Measurements from ENCODE around the gene TMSB10. TPM values are rescaled to one million over a fixed set of nuclear protein-coding genes. Genes with fewer than 3 reads are reported as not detected.

The TMSB10 gene
- total RNA-seq (1,000 to 10,000 TPM; 1,218 to 1,245 TPM), polyA plus RNA-seq (1,000 to 10,000 TPM; 5,559 to 6,561 TPM)

DNA sequence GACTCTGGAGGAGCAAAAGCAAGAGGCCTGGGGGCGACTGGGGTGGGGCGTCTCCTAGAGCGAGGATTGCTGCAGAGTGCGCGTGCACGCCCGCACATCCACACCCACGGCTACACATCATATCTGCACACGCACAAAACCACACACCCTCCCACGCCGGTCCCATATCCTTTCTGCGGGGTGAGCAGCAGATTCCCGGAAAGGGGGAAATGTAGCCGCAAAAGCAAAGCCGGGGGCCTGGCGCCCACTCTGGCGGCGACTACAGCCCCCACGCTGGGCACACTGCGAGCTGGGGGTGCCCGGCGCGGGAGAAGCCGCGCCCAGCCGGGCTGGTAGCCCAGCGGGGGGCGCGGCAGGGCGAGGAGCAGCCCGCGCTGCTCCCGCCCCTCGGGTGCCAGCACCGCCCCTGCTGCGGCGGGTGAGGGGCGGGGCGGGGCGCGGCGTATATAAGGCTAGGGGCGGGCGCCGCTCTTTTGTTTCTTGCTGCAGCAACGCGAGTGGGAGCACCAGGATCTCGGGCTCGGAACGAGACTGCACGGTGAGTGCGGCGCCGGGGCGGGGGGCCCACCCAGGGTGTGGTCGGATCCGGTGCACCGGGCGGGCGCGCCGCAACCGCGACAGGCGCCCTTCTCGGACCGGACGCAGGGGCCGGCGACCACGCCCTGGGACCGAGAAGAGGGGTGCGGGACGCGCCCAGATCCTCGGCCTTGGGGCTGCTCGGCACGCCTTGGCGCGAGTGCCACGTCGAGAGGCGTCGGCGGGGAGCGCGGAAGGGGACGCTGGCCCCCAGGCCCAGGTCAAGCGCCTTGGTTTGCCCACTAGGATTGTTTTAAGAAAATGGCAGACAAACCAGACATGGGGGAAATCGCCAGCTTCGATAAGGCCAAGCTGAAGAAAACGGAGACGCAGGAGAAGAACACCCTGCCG is at the start of gene TMSB10:
TSS of gene TMSB10 (plus strand) at position 476 of the 927 bp plus-strand sequence.
- Mint-ChIP-seq H3K27me3 (no peaks in the 10 kb centered on the region), H3K4me1 (peaks cover 46 to 74% (median 52%) of the 10 kb centered on the region in 4 donors), H3K27ac (peak within 1 kb of the TSS; percentile 90 to 97 (median 95)), H3K36me3 (peaks cover 21 to 29% of the 10 kb centered on the region in 2 donors), H3K9me3 (peaks cover 0 to 17% (median 4%) of the 10 kb centered on the region in 8 donors), H3K4me3 (peak within 1 kb of the TSS; percentile 90 to 97 (median 96))
- CTCF ChIA-PET (ENCODE audit: partially characterized antibody): interaction anchor here (0.9 to 16.2 kb wide), 7 partner anchors 9 to 367 kb away, joined by 3 to 267 read pairs (median 4); partner anchors contain the start of gene TRABD2A
- intact Hi-C loops (cut with micrococcal nuclease): loop anchor here (1.0 to 2.0 kb wide), 3 partner anchors 16 to 65 kb away; partner anchors contain the start of gene KCMF1
- POLR2A ChIA-PET (ENCODE audit: partially characterized antibody): interaction anchor here (0.7 to 6.7 kb wide), 28 partner anchors 9 to 1536 kb away, joined by 3 to 221 read pairs (median 12); partner anchors contain the start of genes KCMF1, KDM3A and TRABD2A
- H3K36me3 ChIP-seq (ENCODE audit: insufficient read depth, low read length): peaks cover 6% of the 10 kb centered on the region
- H3K9me3 ChIP-seq (ENCODE audit: control insufficient read depth in 1 of 2, low read length in 2 of 2): peaks cover 0 to 9% of the 10 kb centered on the region in 2 donors
- DNase-seq: peak; percentile 88 to 95 (median 92)
- H3K4me3 ChIP-seq (ENCODE audit: low read length in 2 of 2): peak within 1 kb of the TSS; percentile 69 to 92
- peaks cover 34% of the 10 kb centered on the region for H3K4me1 ChIP-seq (ENCODE audit: insufficient read depth, low read length)
- no peaks in the 10 kb centered on the region for H3K27me3 ChIP-seq (ENCODE audit: insufficient read depth, low read length)
- peak within 1 kb of the TSS; percentile 71 for H3K27ac ChIP-seq (ENCODE audit: low read depth, low read length)

DNA sequence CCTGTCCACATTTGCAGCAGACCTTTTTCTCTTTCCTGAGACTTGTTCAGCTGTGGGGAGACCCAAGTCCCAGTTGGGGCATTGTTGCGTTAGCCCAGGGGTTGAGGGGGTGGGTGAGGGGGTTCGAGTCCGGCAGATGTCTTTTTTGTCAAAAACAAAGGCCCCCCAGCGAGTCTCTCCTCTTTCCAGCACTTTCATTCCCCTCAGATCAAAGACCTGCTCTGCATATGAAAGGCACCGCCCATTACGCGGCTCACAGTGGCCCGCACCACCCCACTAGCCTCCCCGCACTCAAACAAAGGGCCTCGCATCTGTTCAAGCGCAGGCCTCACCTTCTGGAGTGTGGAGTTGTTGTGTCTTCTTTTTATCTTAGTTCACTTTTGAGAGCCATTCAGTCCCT is 49.7 kb upstream of the TMSB10 start:
- DNase-seq: no peak
- intact Hi-C loops (cut with micrococcal nuclease): loop anchor here (1.0 to 5.0 kb wide), 3 partner anchors 9 to 168 kb away; no protein-coding TSS in a partner anchor
- Mint-ChIP-seq H3K36me3 (peaks cover 52 to 70% of the 10 kb centered on the region in 2 donors), H3K27me3 (no peaks in the 10 kb centered on the region), H3K4me3 (peak overlapping the region; percentile 69 to 89 (median 80)), H3K27ac (peak overlapping the region; percentile 83 to 97 (median 96)), H3K4me1 (peaks cover 86 to 97% (median 92%) of the 10 kb centered on the region in 4 donors), H3K9me3 (peaks cover 0 to 11% (median 6%) of the 10 kb centered on the region in 8 donors)
- Histone ChIP-seq H3K4me3 (ENCODE audit: low read length in 2 of 2) (peak overlapping the region in 1 of 2 donors; percentile 23), H3K9me3 (ENCODE audit: control insufficient read depth in 1 of 2, low read length in 2 of 2) (peaks cover 0 to 4% of the 10 kb centered on the region in 2 donors), H3K36me3 (ENCODE audit: insufficient read depth, low read length) (peaks cover 11% of the 10 kb centered on the region), H3K4me1 (ENCODE audit: insufficient read depth, low read length) (peaks cover 98% of the 10 kb centered on the region), H3K27ac (ENCODE audit: low read depth, low read length) (peak overlapping the region; percentile 53), H3K27me3 (ENCODE audit: insufficient read depth, low read length) (no peaks in the 10 kb centered on the region)
- ChIA-PET CTCF (ENCODE audit: partially characterized antibody) (interaction anchor here (1.0 to 5.2 kb wide), 4 partner anchors 10 to 114 kb away, joined by 3 to 46 read pairs (median 10); no protein-coding TSS in a partner anchor), POLR2A (ENCODE audit: partially characterized antibody) (interaction anchor here (0.7 to 11.5 kb wide), 6 partner anchors 7 to 115 kb away, joined by 3 to 132 read pairs (median 6); partner anchors contain the start of gene TMSB10)

GRCh38 chr2:84856787-84857186 is 48.7 kb upstream of the TMSB10 start:
- ChIA-PET POLR2A (ENCODE audit: partially characterized antibody) (interaction anchor here (1.5 to 11.5 kb wide), 8 partner anchors 8 to 115 kb away, joined by 4 to 132 read pairs (median 12); partner anchors contain the start of genes TMSB10 and TRABD2A), CTCF (ENCODE audit: partially characterized antibody) (interaction anchor here (1.1 to 5.2 kb wide), 11 partner anchors 8 to 121 kb away, joined by 3 to 46 read pairs (median 9); no protein-coding TSS in a partner anchor)
- Mint-ChIP-seq H3K27me3 (no peaks in the 10 kb centered on the region), H3K4me1 (peaks cover 84 to 97% (median 91%) of the 10 kb centered on the region in 4 donors), H3K36me3 (peaks cover 51 to 68% of the 10 kb centered on the region in 2 donors), H3K27ac (peak overlapping the region; percentile 83 to 97 (median 96)), H3K9me3 (peaks cover 0 to 11% (median 6%) of the 10 kb centered on the region in 8 donors), H3K4me3 (peak overlapping the region; percentile 40 to 89 (median 77))
- peak overlapping the region; percentile 53 for H3K27ac ChIP-seq (ENCODE audit: low read depth, low read length)
- H3K9me3 ChIP-seq (ENCODE audit: control insufficient read depth in 1 of 2, low read length in 2 of 2): peaks cover 0 to 4% of the 10 kb centered on the region in 2 donors
- DNase-seq: peak in 3 of 5 donors; percentile 29 to 51 (median 30)
- H3K36me3 ChIP-seq (ENCODE audit: insufficient read depth, low read length): peaks cover 8% of the 10 kb centered on the region
- no peaks in the 10 kb centered on the region for H3K27me3 ChIP-seq (ENCODE audit: insufficient read depth, low read length)
- peak overlapping the region in 1 of 2 donors; percentile 23 for H3K4me3 ChIP-seq (ENCODE audit: low read length in 2 of 2)
- peaks cover 98% of the 10 kb centered on the region for H3K4me1 ChIP-seq (ENCODE audit: insufficient read depth, low read length)
- intact Hi-C loops (cut with micrococcal nuclease): loop anchor here (2.0 to 5.0 kb wide), 2 partner anchors 116 to 169 kb away; no protein-coding TSS in a partner anchor

- Mint-ChIP-seq H3K36me3 (peaks cover 45 to 60% of the 10 kb centered on the region in 2 donors), H3K27me3 (no peaks in the 10 kb centered on the region), H3K27ac (peak overlapping the region; percentile 83 to 97 (median 96)), H3K4me1 (peaks cover 82 to 97% (median 89%) of the 10 kb centered on the region in 4 donors), H3K9me3 (peaks cover 0 to 11% (median 5%) of the 10 kb centered on the region in 8 donors), H3K4me3 (peak overlapping the region in 7 of 8 donors; percentile 30 to 89 (median 69))
- Histone ChIP-seq H3K9me3 (ENCODE audit: control insufficient read depth in 1 of 2, low read length in 2 of 2) (peaks cover 0 to 4% of the 10 kb centered on the region in 2 donors), H3K4me3 (ENCODE audit: low read length in 2 of 2) (no peak overlapping the region), H3K27me3 (ENCODE audit: insufficient read depth, low read length) (no peaks in the 10 kb centered on the region), H3K27ac (ENCODE audit: low read depth, low read length) (peak overlapping the region; percentile 53), H3K36me3 (ENCODE audit: insufficient read depth, low read length) (peaks cover 5% of the 10 kb centered on the region), H3K4me1 (ENCODE audit: insufficient read depth, low read length) (peaks cover 98% of the 10 kb centered on the region)
- no peak for DNase-seq
- intact Hi-C loops (cut with micrococcal nuclease): loop anchor here (2.0 to 5.0 kb wide), 2 partner anchors 117 to 170 kb away; no protein-coding TSS in a partner anchor
- CTCF ChIA-PET (ENCODE audit: partially characterized antibody): interaction anchor here (0.9 to 5.2 kb wide), 26 partner anchors 9 to 364 kb away, joined by 3 to 46 read pairs (median 5); no protein-coding TSS in a partner anchor
- POLR2A ChIA-PET (ENCODE audit: partially characterized antibody): interaction anchor here (1.1 to 11.5 kb wide), 13 partner anchors 9 to 340 kb away, joined by 3 to 132 read pairs (median 11); partner anchors contain the start of genes TMSB10 and TRABD2A
These were observed 47.9 kb upstream of the TMSB10 start for GRCh38 chr2:84857566-84857965.

DNA sequence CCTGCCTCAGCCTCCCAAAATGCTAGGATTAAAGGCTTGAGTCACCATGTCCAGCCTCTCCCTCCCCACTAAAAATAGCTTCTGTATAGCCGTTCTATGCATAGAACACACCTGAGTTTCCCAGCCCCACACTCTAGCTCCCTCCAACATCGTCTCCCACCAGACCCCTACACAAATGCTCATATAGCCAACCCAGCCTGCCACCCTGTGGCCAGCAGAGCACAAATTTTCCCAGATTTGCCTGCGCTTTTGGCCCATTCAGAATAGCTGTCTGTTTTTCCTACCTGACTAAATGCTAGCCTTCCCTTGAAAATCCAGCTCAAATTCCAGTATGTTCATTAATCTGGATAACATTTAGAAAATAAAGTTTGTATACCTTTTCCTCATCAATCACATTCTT is 47.3 kb upstream of the TMSB10 start:
- Mint-ChIP-seq H3K4me1 (peaks cover 81 to 97% (median 89%) of the 10 kb centered on the region in 4 donors), H3K27ac (peak overlapping the region; percentile 83 to 97 (median 96)), H3K9me3 (peaks cover 0 to 5% (median 3%) of the 10 kb centered on the region in 8 donors), H3K4me3 (peak overlapping the region; percentile 13 to 89 (median 68)), H3K36me3 (peaks cover 44 to 58% of the 10 kb centered on the region in 2 donors), H3K27me3 (no peaks in the 10 kb centered on the region)
- intact Hi-C loops (cut with micrococcal nuclease): loop anchor here (5.0 kb wide), 1 partner anchor 171 kb away; no protein-coding TSS in a partner anchor
- CTCF ChIA-PET (ENCODE audit: partially characterized antibody): interaction anchor here (0.9 to 5.2 kb wide), 26 partner anchors 9 to 365 kb away, joined by 3 to 46 read pairs (median 5); no protein-coding TSS in a partner anchor
- Histone ChIP-seq H3K27me3 (ENCODE audit: insufficient read depth, low read length) (no peaks in the 10 kb centered on the region), H3K36me3 (ENCODE audit: insufficient read depth, low read length) (no peaks in the 10 kb centered on the region), H3K4me3 (ENCODE audit: low read length in 2 of 2) (no peak overlapping the region), H3K4me1 (ENCODE audit: insufficient read depth, low read length) (peaks cover 97% of the 10 kb centered on the region), H3K9me3 (ENCODE audit: control insufficient read depth in 1 of 2, low read length in 2 of 2) (peaks cover 0 to under 1% of the 10 kb centered on the region in 2 donors), H3K27ac (ENCODE audit: low read depth, low read length) (peak overlapping the region; percentile 53)
- no peak for DNase-seq
- POLR2A ChIA-PET (ENCODE audit: partially characterized antibody): interaction anchor here (1.1 to 11.5 kb wide), 11 partner anchors 9 to 341 kb away, joined by 3 to 132 read pairs (median 11); partner anchors contain the start of genes TMSB10 and TRABD2A

- peak overlapping the region; percentile 46 for H3K27ac ChIP-seq (ENCODE audit: low read depth, low read length)
- ChIA-PET POLR2A (ENCODE audit: partially characterized antibody) (interaction anchor here (1.5 to 11.5 kb wide), 9 partner anchors 10 to 341 kb away, joined by 5 to 132 read pairs (median 12); partner anchors contain the start of genes TMSB10 and TRABD2A), CTCF (ENCODE audit: partially characterized antibody) (interaction anchor here (1.1 to 5.2 kb wide), 18 partner anchors 9 to 366 kb away, joined by 3 to 46 read pairs (median 5); no protein-coding TSS in a partner anchor)
- H3K4me1 Mint-ChIP-seq: peaks cover 79 to 97% (median 89%) of the 10 kb centered on the region in 4 donors
- no peak for DNase-seq
- no peaks in the 10 kb centered on the region for H3K9me3 ChIP-seq (ENCODE audit: control insufficient read depth in 1 of 2, low read length in 2 of 2)
- H3K4me1 ChIP-seq (ENCODE audit: insufficient read depth, low read length): peaks cover 94% of the 10 kb centered on the region
- intact Hi-C loops (cut with micrococcal nuclease): loop anchor here (5.0 kb wide), 1 partner anchor 172 kb away; no protein-coding TSS in a partner anchor
- H3K27me3 ChIP-seq (ENCODE audit: insufficient read depth, low read length): no peaks in the 10 kb centered on the region
- peaks cover 0 to 3% (median 0%) of the 10 kb centered on the region in 8 donors for H3K9me3 Mint-ChIP-seq
- peak overlapping the region; percentile 83 to 97 (median 96) for H3K27ac Mint-ChIP-seq
- peak overlapping the region in 1 of 2 donors; percentile 23 for H3K4me3 ChIP-seq (ENCODE audit: low read length in 2 of 2)
- peaks cover 41 to 56% of the 10 kb centered on the region in 2 donors for H3K36me3 Mint-ChIP-seq
- peak overlapping the region; percentile 13 to 89 (median 73) for H3K4me3 Mint-ChIP-seq
- H3K36me3 ChIP-seq (ENCODE audit: insufficient read depth, low read length): no peaks in the 10 kb centered on the region
- no peaks in the 10 kb centered on the region for H3K27me3 Mint-ChIP-seq
These were observed 46.5 kb upstream of the TMSB10 start for GRCh38 chr2:84858937-84859336.

Measured in CD4-positive, alpha-beta memory T cell (primary cell).